ENCODE data around the gene TTC6. TPM values are rescaled to one million over a fixed set of nuclear protein-coding genes. Genes with fewer than 3 reads are reported as not detected.
"Not testable (repeated sequence)": the region's sequence is repeated elsewhere in the genome, so short reads cannot be mapped to it uniquely, and the experiment has no call there.

The TTC6 gene, protein sequence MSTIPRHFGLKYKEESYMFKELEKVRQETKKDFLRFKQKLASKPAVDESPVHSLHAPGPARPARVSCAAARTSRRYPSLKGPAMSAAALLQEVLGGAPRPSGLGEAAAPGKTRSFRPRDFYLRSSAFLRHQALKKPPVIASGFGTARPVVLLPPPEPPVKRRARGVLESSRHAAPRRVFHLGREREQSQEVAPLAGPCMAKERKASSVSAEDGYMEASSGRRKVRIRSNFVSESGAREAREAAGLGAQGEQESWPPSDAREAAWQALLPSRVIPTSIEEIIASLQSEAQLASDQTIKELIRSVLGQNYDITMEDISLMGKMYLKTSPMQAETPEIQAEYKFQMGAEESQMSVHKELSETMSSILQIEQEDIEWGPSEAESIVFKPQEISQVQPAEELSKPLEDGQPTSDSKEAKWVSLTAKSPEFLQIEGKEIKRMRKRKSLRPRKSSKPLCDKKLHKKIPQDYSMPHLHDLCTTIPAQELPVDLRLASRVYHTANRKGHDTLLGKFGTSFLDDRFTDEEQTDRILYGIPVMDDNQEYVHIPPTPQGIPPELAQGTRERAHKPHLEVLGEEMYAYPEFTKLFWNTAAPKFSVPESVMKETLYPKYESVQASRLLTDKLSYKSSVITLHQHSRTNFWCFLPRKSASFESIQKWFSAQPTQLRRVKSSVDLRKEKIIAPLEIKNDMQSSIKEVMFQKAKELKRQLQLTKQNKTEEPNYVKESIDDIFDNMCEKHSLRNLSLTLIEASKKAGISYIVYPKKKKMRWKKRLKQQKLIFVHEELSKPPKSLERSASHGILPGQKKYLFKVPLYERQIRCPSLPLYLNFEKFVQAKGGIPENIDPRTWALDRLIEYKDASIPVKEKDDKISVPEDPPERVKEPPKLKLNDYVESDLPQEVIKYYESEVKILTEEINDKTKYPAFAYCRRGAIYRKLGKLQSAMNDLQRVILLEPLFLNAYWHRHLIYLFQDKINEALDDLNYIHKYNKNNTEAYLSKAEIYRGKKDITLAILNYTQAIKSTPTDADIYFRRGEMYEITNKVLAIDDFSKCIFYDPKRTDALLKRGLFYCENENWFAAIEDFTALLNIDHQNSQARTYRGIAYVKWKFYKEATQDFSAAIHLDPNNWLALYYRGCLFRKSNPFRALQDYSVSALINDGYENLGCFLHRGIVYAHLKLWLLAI (N-terminal part only)
- not detected in 2 replicates for total RNA-seq (2014; rRNA removed; shearing (Covaris generic))

DNA sequence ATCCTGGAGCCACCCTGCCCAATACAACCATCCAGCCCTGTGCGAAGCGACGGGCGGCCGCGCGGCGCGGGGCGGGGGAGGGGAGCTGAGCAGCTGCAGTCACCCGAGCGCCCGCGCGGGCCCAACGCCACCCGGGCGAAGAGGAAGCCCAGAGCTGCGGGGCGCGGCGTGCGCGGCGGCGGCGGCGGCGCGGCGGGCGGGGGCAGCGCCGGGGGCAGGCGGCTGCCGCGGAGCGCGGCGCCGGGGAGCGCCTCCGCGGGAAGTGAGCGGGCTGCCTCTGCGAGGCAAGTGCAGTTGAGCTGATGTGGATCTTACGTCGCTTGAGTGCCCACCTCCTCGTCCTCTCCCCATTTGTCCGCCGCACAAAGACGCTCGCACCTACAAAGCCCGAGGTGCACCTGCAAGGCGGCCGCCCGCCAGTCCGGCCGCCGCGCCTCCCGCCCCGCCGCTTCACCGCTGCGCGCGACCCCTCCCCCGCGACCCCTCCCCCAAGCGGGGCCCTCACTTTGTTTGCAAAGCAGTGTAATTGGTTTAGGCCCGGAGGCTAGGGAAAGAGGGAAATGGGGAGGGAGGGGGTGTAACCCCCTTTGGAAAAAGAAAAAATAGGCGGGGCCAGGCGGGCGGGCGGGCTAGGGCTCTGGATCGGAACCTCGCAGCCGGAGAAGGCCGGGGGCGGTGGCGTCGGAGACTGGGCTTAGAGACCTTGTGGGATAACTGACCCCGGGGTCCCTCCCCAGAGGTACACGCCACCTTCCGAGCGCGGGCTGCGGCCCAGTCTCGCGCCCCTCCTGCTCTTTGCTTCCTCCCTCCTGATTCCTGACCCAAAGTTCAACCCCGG lies at the start of gene TTC6, which contains the start of gene FOXA1:
Gene TTC6, plus strand, starts transcription at position 659 of the 838 bp plus-strand sequence. CDS start 26,436 bp downstream, outside the sequence.
Gene FOXA1, minus strand, starts transcription at position 279 of the 838 bp plus-strand sequence. Its CDS starts 277 bp downstream, at position 2.
- in situ Hi-C loops (cut with HindIII; ENCODE audit: low sequenced_read_pairs) = no loop called here
- DNase-seq (ENCODE audit: low spot score) = no peak

GRCh38 chr14:37546621-37547447 lies 48.6 kb upstream of the TTC6 start:
- no peak for DNase-seq (ENCODE audit: low spot score)
- in situ Hi-C loops (cut with HindIII; ENCODE audit: low sequenced_read_pairs) = no loop called here

- in situ Hi-C loops (cut with HindIII; ENCODE audit: low sequenced_read_pairs) = no loop called here
- DNase-seq (ENCODE audit: low spot score) = no peak
Observed at GRCh38 chr14:37550511-37550910, 44.9 kb upstream of the TTC6 start.

DNA sequence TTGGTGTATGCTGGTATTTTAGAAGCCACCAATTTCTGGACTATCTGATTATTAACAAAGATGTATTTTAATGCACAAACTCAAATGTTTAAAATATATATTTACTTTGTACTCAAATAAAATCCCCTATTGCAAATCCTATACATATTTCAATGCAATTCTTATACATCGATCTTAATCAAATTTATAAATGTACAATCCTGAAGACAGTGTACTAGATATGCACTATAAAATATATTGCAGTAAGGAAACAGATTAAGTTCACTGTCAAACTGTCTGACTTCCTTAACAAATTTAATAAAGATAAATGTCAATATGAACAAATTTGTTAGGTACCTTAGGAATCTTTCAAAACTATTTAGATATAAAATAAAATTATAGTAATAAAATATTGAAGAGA lies 44.3 kb upstream of the TTC6 start:
- in situ Hi-C loops (cut with HindIII; ENCODE audit: low sequenced_read_pairs) = no loop called here

DNA sequence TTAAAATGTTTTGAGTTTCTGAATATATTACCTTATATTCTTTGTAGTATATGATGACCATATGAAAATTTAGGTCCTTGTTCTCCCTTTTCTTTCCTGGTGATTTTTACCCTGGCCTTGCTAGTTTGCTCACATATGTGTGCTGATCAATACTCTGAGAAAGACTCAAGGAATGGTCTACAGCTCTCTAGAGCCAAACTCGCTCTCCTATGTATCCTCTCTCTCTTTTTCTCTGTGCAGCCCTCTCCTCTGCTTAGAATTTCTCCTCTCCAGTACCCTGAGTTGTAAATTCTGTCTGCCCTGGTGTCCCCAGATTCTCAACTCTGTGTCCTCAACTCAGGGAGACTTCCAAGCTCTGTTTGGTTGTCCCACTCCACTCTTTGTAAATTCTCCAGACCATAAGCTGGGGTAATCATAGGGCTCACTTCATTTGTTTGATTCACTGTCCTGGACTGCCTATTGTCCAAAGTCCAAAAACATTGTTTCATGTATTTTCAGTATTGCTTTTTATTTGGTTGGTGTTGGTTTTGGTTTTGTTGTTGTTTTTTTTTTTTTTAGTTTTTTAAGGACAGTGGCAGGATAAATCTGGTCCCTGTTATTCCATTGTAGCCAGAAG lies 41.4 kb upstream of the TTC6 start:
- no peak for DNase-seq (ENCODE audit: low spot score)
- in situ Hi-C loops (cut with HindIII; ENCODE audit: low sequenced_read_pairs) = no loop called here

More for the DNA sequence above, 44.3 kb upstream of the TTC6 start:
- no peak for DNase-seq (ENCODE audit: low spot score)

- DNase-seq (ENCODE audit: low spot score); in situ Hi-C loops (cut with HindIII; ENCODE audit: low sequenced_read_pairs): not testable (repeated sequence)
Observed at GRCh38 chr14:37555596-37555995, 39.8 kb upstream of the TTC6 start.

DNA sequence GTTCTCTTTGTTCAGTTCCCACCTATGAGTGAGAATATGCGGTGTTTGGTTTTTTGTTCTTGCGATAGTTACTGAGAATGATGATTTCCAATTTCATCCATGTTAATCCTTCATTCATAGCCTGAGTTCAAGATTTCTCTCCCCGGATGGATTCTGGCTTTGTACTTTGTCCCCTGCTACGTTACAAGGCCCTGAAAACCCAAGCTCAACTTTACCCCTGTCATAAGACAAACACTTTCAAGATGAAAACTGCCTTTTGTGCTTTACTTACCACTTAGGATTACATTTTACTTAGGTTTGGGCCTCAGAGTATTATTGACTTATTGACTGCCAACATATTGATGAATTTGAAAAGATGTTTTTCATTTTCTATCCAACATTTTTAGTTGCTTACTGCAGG lies 36.7 kb upstream of the TTC6 start:
- DNase-seq (ENCODE audit: low spot score) = no peak
- in situ Hi-C loops (cut with HindIII; ENCODE audit: low sequenced_read_pairs) = no loop called here

DNA sequence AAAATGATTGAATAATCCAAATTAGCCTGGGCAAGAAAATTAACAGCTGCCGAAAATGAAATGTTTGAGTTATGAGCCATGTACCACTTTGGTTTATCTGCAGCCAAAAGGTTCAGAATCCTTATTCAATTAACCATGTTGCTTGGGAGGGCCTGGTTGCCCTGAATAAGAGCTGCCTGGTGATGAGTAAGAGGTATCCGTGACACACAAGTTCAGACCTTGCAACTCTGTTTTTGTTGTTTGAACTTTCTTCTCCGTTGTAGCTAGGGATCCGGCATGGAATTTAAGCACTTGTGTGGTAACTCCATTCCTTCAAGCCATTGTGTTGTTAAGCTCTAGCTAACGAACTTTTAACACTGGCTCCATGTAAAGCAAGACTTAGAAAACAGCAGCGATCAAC lies 36.0 kb upstream of the TTC6 start:
- DNase-seq (ENCODE audit: low spot score) = no peak
- in situ Hi-C loops (cut with HindIII; ENCODE audit: low sequenced_read_pairs) = no loop called here

DNA sequence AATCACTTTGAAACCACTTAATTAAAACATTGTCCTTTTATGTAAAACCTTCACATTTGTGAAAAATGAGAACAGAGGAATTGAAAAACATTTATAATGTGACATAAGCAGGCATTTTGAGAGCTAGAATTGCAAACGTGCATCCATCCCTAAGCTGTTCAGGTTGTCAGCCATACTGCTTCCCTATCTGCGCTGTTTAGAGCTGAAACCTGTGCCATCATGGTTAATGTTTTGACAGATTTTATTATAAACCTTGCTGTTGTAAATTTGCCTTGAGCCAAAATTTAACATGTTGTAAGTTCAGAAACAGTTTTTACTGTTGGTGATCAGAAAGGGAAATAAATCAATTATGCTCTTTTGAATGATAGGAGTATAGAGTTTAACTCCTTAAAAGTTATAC lies 32.2 kb upstream of the TTC6 start:
- in situ Hi-C loops (cut with HindIII; ENCODE audit: low sequenced_read_pairs) = no loop called here
- no peak for DNase-seq (ENCODE audit: low spot score)

DNA sequence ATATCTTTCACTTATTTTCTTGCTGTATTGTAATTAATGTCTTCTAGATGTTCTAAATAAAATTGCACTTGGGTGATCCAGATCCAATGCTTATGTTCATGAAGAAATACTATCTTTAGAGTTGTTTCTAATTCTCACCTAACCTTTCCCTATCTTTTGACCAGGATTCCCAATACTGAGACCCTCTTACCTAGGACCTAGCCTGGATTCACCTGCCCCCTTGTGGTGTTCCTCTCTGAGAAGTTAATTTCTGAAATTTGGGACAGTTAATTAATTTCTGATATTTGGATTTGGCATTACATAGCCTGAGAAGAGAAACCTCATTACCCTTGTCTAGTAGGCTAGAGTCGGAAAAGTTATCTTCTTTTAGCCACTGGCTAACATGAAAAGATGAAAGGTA lies 29.9 kb upstream of the TTC6 start:
- DNase-seq (ENCODE audit: low spot score) = no peak
- in situ Hi-C loops (cut with HindIII; ENCODE audit: low sequenced_read_pairs) = no loop called here

GRCh38 chr14:37566811-37567371 lies 28.5 kb upstream of the TTC6 start:
- in situ Hi-C loops (cut with HindIII; ENCODE audit: low sequenced_read_pairs) = no loop called here

DNA sequence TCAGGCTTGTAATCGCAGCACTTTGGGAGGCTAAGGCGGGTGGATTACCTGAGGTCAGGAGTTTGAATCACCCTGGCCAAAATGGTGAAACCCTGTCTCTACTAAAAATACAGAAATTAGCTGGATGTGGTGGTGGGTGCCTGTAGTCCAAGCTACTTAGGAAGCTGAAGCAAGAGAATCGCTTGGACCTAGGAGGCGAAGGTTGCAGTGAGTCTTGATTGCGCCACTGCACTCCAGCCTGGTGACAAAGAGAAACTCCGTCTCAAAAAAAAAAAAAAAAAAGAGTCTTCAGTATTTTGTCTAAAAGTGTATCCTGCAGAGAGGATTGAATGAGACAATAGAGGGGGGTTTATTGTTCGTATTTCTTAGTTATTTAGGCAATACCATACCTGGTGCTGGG lies 25.7 kb upstream of the TTC6 start:
- no peak for DNase-seq (ENCODE audit: low spot score)
- in situ Hi-C loops (cut with HindIII; ENCODE audit: low sequenced_read_pairs) = no loop called here

More at GRCh38 chr14:37566811-37567371, 28.5 kb upstream of the TTC6 start:
- DNase-seq (ENCODE audit: low spot score) = no peak

GRCh38 chr14:37571391-37571790 lies 24.0 kb upstream of the TTC6 start:
- in situ Hi-C loops (cut with HindIII; ENCODE audit: low sequenced_read_pairs) = no loop called here
- DNase-seq (ENCODE audit: low spot score) = no peak

DNA sequence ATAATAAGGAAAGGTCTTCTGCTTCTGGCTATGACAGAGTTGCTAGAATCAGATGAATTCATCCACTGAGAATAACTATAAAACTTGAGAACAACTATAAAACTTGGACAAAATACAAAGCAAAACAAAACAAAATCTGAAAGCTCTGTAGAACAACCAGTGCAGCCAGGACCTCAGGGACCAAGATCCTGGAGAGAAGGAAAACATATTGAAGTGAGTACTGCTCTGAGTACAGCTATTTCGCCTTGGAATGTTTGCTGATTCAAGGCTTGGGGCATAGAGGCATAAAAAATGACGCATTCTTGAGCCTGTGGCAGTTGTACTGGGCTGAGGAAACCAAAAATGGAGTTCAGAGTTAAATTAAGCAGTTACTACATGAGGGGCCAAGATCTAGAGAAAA lies 22.1 kb upstream of the TTC6 start:
- in situ Hi-C loops (cut with HindIII; ENCODE audit: low sequenced_read_pairs) = no loop called here
- no peak for DNase-seq (ENCODE audit: low spot score)

- no peak for DNase-seq (ENCODE audit: low spot score)
- in situ Hi-C loops (cut with HindIII; ENCODE audit: low sequenced_read_pairs) = no loop called here
Observed at GRCh38 chr14:37579274-37579673, 16.2 kb upstream of the TTC6 start.

DNA sequence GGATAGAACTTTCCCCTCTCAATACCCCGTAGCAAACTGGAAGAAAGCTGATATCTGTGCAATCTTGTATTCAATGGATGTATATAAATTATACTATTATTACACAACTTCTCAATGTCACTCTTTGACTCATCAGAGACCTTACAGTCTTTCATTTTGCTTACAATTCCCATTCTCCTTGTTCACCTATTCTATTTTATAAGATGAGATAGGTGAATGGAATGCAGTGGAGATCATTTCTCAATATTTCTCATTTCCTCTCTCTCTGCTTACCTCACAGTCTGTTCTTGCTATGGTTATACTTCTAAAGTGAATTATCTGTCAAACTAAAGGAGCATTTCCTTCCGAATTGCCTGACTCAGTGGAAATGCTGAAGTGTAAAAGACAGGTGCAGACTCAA lies 15.3 kb upstream of the TTC6 start:
- in situ Hi-C loops (cut with HindIII; ENCODE audit: low sequenced_read_pairs) = no loop called here

More for the DNA sequence above, 15.3 kb upstream of the TTC6 start:
- no peak for DNase-seq (ENCODE audit: low spot score)
